NOMO-1 (cell line): ENCODE data around the gene RFESD.
A peak's percentile ranks its signal among the peaks of the same experiment; 100 is the strongest.

Experiments used
- DNase-seq, 2 experiments: peaks; one replicate each; lab custom pipeline; 2025; ENCODE audit not compliant: unreplicated experiment in 2 of 2; lab: John Stamatoyannopoulos, UW

RFESD gene

GRCh38 chr5:95660060-95660459 lies 13.5 kb downstream of the RFESD start:
- no peak for DNase-seq

GRCh38 chr5:95662946-95663345 lies 16.4 kb downstream of the RFESD start:
- DNase-seq: no peak

- peak in 1 of 2 experiments; percentile 46 for DNase-seq
Observed at GRCh38 chr5:95664204-95664786, 17.7 kb downstream of the RFESD start.

- DNase-seq: peak; percentile 45 to 47
Observed at GRCh38 chr5:95667061-95667618, 20.6 kb downstream of the RFESD start.

- no peak for DNase-seq
Observed at GRCh38 chr5:95667678-95668077, 21.1 kb downstream of the RFESD start.

GRCh38 chr5:95668216-95668615 lies 21.6 kb downstream of the RFESD start:
- no peak for DNase-seq

- no peak for DNase-seq
Observed at GRCh38 chr5:95668728-95669127, 22.2 kb downstream of the RFESD start.

GRCh38 chr5:95669540-95669939 lies 23.0 kb downstream of the RFESD start:
- no peak for DNase-seq

GRCh38 chr5:95669985-95670384 lies 23.4 kb downstream of the RFESD start:
- no peak for DNase-seq

- no peak for DNase-seq
Observed at GRCh38 chr5:95670568-95670967, 24.0 kb downstream of the RFESD start.

GRCh38 chr5:95671826-95672225 lies 25.2 kb downstream of the RFESD start:
- peak; percentile 13 to 28 for DNase-seq

GRCh38 chr5:95672641-95673040 lies 26.1 kb downstream of the RFESD start:
- DNase-seq: no peak

GRCh38 chr5:95673081-95673480 lies 26.5 kb downstream of the RFESD start:
- no peak for DNase-seq

GRCh38 chr5:95682891-95683290 lies 36.3 kb downstream of the RFESD start, which contains the start of gene SPATA9:
TSS of gene SPATA9 (minus strand) at chr5:95682991. CDS start at chr5:95682854, 137 bp downstream.
- DNase-seq: no peak

- no peak for DNase-seq
Observed at GRCh38 chr5:95684361-95684760, 37.8 kb downstream of the RFESD start.

- DNase-seq: no peak
Observed at GRCh38 chr5:95686651-95687050, 40.1 kb downstream of the RFESD start.

- DNase-seq: no peak
Observed at GRCh38 chr5:95689680-95690079, 43.1 kb downstream of the RFESD start.

- DNase-seq: no peak
Observed at GRCh38 chr5:95690333-95690732, 43.8 kb downstream of the RFESD start.

GRCh38 chr5:95697781-95698681 lies 51.5 kb downstream of the RFESD start:
- no peak for DNase-seq

GRCh38 chr5:95699337-95699736 lies 52.8 kb downstream of the RFESD start:
- DNase-seq: no peak

- DNase-seq: no peak
Observed at GRCh38 chr5:95701074-95701473, 54.5 kb downstream of the RFESD start.

- DNase-seq: no peak
Observed at GRCh38 chr5:95704150-95704549, 57.6 kb downstream of the RFESD start.
